AG09309 (cell line): ENCODE results near the gene OR4E2.

Source experiments
- DNase-seq: peaks from one replicate; pipeline ENCODE4 v3.0.0-alpha.2; 2010; ENCODE audit warnings: low read depth
- H3K4me3 ChIP-seq: 2 replicates; pipeline ENCODE4 v1.5.1; 2011; ENCODE audit warnings: mild to moderate bottlenecking, low read depth, low read length, moderate library complexity; ENCODE audit not compliant: control insufficient read depth
- TF ChIP-seq, protein P1 (sequence below): IDR thresholded peaks from 2 replicates; pipeline ENCODE4 v1.5.1; 2011; ENCODE audit warnings: mild to moderate bottlenecking, low read depth, low read length, inconsistent platforms; ENCODE audit not compliant: insufficient read depth, control insufficient read depth; ENCODE audit errors: missing control alignments

Gene OR4E2

DNA sequence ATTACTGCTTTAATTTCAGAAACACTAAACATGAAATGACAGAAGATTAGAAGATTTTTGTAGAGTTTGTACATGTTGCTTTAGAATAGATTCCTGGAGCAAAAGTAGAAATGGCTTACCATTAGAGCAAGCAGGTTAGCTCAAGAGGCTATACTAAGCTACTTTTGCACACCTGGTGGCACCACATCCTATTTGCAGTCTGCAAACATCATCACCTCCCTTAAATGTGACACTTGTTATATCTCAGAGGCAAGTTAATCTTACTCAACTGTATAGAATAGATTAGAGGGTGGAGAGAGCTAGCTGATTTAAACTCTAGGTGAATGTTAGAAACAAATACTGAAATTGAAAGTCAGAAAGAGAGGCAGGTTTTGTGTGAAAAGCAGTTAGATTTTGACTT lies 50.7 kb downstream of the OR4E2 start:
- H3K4me3 ChIP-seq, result no peak overlapping the region
- TF ChIP-seq, protein P1, sequence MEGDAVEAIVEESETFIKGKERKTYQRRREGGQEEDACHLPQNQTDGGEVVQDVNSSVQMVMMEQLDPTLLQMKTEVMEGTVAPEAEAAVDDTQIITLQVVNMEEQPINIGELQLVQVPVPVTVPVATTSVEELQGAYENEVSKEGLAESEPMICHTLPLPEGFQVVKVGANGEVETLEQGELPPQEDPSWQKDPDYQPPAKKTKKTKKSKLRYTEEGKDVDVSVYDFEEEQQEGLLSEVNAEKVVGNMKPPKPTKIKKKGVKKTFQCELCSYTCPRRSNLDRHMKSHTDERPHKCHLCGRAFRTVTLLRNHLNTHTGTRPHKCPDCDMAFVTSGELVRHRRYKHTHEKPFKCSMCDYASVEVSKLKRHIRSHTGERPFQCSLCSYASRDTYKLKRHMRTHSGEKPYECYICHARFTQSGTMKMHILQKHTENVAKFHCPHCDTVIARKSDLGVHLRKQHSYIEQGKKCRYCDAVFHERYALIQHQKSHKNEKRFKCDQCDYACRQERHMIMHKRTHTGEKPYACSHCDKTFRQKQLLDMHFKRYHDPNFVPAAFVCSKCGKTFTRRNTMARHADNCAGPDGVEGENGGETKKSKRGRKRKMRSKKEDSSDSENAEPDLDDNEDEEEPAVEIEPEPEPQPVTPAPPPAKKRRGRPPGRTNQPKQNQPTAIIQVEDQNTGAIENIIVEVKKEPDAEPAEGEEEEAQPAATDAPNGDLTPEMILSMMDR, result no peak
- DNase-seq, result no peak

DNA sequence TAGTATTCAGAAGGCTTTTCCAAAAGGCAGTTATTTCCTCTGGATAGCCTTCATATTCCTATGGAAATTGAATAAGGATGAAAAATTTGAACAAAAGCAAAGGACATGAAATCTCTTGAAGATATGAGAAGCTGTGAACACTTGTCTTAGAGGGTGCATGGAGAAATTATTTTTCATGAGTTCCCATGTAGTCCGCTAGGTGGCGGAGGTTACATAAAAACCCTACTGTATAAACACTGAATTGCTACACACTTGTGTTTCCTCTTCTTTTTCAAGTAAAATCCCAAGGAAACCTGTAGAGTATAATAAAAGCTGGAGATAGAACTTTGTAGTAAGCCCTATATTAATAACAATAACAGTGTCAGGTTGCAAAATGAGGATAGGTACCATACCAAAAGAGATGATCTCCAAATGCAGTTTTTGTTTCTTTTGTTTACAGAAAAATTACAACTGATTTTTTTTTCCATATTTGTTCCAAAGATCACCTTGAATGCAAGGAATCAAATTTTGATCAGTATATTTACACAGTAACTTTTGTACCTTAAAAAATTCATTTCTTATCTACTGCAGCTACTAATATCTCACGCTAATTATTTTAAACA lies 57.8 kb downstream of the OR4E2 start:
- DNase-seq, result no peak
- no peak overlapping the region for H3K4me3 ChIP-seq
- TF ChIP-seq, protein P1, result peak; percentile 52

DNA sequence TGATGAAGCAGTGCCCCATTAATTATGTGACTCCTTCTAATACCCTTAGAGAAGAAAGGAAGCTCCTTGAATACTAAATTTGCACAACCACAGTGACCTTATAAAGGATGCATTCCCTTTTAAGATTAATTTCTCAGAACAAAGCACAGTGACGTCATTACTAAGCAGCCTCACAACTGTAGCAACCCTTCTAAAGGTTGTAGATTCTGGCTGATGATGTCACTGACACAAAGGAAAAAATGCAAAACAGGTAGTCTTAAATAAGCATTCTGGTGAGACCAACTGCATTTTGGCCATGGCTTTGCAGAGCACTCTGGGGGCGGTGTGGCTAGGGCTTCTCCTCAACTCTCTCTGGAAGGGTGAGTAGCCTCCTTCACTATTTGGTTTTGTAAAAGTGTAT lies 58.4 kb downstream of the OR4E2 start:
- no peak overlapping the region for H3K4me3 ChIP-seq
- TF ChIP-seq, protein P1, result no peak
- no peak for DNase-seq

DNA sequence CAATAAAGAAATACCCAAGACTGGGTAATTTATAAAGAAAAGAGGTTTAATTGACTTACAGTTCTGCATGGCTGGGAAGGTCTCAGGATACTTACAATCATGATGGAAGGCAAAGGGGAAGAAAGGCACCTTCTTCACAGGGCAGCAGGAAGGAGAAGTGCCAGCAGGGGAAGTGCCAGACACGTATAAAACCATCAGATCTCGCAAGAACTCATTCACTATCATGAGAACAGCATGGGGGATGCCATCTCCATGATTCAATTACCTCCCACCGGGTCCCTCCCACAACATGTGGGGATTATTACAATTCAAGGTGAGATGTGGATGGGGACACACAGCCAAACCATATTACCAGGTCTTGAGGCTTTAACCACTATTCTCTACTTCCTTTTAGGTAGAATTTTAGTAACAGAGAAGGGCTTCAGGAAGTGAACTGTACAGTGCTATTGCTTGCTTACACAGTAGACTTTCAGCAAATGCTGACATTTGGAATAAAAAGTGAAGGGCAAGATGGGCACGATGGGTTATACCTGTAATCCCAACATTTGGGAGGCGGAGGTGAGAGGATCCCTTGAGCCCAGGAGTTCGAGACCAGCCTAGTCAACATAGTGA lies 60.8 kb downstream of the OR4E2 start:
- TF ChIP-seq, protein P1, result no peak
- H3K4me3 ChIP-seq, result no peak overlapping the region
- no peak for DNase-seq
